HEK293T (cell line): ENCODE results near the gene CHRDL1.

Source experiments
- ARNT ChIP-seq: fragments of 450-650 bp; IDR thresholded peaks from 2 replicates; pipeline ENCODE4 v1.6.1; 2017; ENCODE audit warnings: mild to moderate bottlenecking
- BHLHE40 ChIP-seq: fragments of 450-650 bp; IDR thresholded peaks from 2 replicates; pipeline ENCODE4 v1.6.1; 2016; ENCODE audit warnings: mild to moderate bottlenecking, moderate library complexity, borderline replicate concordance
- ELF4 ChIP-seq: fragments of 450-650 bp; IDR thresholded peaks from 2 replicates; pipeline ENCODE4 v1.6.1; 2017; ENCODE audit warnings: antibody characterized with exemption
- FOXA1 ChIP-seq: fragments of 450-650 bp; IDR thresholded peaks from 2 replicates; pipeline ENCODE4 v1.6.1; 2016; ENCODE audit warnings: mild to moderate bottlenecking
- FOXK2 ChIP-seq: fragments of 450-650 bp; IDR thresholded peaks from 2 replicates; pipeline ENCODE4 v1.6.1; 2016; ENCODE audit warnings: mild to moderate bottlenecking
- FOXM1 ChIP-seq: fragments of 450-650 bp; IDR thresholded peaks from 2 replicates; pipeline ENCODE4 v1.6.1; 2017; ENCODE audit warnings: mild to moderate bottlenecking, borderline replicate concordance
- HDGF ChIP-seq: fragments of 450-650 bp; IDR thresholded peaks from 2 replicates; pipeline ENCODE4 v1.6.1; 2017; ENCODE audit warnings: antibody characterized with exemption, borderline replicate concordance
- L3MBTL2 ChIP-seq: fragments of 450-650 bp; conservative IDR thresholded peaks from 2 replicates; pipeline ENCODE4 v1.6.1; 2016; ENCODE audit warnings: mild to moderate bottlenecking
- NFRKB ChIP-seq: fragments of 450-650 bp; IDR thresholded peaks from 2 replicates; pipeline ENCODE4 v1.6.1; 2016; ENCODE audit warnings: mild to moderate bottlenecking, moderate library complexity
- SP1 ChIP-seq: fragments of 450-650 bp; IDR thresholded peaks from 2 replicates; pipeline ENCODE4 v1.6.1; 2017
- SUZ12 ChIP-seq: fragments of 450-650 bp; IDR thresholded peaks from 2 replicates; pipeline ENCODE4 v1.6.1; 2016; ENCODE audit warnings: mild to moderate bottlenecking
- TARDBP ChIP-seq: fragments of 450-650 bp; IDR thresholded peaks from 2 replicates; pipeline ENCODE4 v1.6.1; 2016
- ZNF384 ChIP-seq: fragments of 450-650 bp; IDR thresholded peaks from 2 replicates; pipeline ENCODE4 v1.6.1; 2016
- TF ChIP-seq, protein P1 (sequence below): fragments of 450-650 bp; IDR thresholded peaks from 2 replicates; pipeline ENCODE4 v1.6.1; 2016

DNA sequence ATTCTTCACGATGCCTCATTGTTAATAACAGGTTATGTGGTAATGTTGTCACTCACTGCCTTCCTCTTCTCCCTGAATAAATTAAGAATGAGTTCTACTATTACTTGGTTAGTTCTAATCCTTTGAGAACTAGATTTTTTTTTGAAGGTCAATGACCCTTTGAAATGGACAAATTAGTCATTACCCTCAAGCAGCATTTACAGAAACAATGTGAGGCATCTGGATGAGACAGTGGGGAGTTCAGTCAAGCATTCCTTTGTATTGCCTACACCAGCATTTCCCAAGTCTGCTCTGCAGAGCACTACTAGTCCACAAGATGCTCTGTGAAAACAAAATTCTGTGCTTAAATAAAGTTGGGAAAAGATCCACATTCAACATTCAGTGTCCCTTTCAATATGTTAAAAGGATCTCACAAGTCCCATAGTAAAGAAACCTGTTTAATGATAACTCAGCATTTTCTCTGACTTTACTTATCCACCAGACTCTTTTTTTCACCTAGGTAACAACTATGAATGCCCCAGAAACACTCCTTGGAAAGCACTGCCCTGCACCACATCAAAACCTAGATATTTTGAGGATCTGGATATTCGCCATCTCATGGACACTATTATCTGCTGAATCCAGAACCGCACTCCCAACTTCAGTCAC lies 60.6 kb downstream of the CHRDL1 start:
- TF ChIP-seq ELF4 (no peak), FOXM1 (no peak), SP1 (no peak), FOXK2 (no peak), L3MBTL2 (no peak), SUZ12 (no peak), BHLHE40 (no peak), NFRKB (no peak), TARDBP (no peak), ARNT (no peak), ZNF384 (no peak), HDGF (no peak), FOXA1 (no peak)
- TF ChIP-seq, protein P1, sequence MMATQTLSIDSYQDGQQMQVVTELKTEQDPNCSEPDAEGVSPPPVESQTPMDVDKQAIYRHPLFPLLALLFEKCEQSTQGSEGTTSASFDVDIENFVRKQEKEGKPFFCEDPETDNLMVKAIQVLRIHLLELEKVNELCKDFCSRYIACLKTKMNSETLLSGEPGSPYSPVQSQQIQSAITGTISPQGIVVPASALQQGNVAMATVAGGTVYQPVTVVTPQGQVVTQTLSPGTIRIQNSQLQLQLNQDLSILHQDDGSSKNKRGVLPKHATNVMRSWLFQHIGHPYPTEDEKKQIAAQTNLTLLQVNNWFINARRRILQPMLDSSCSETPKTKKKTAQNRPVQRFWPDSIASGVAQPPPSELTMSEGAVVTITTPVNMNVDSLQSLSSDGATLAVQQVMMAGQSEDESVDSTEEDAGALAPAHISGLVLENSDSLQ = no peak
